Measurements from ENCODE around the gene DCDC2. TPM values are rescaled to one million over a fixed set of nuclear protein-coding genes. Genes with fewer than 3 reads are reported as not detected.

The DCDC2 gene
- total RNA-seq, 1 donor from 2014 or later: 5.5 TPM

- no peak for TF ChIP-seq CTCF (conservative IDR thresholded peaks at IDR 0.05)
- Mint-ChIP-seq H3K4me3 (no peak overlapping the region), H3K27me3 (no peaks in the 10 kb centered on the region), H3K27ac (no peak overlapping the region), H3K36me3 (no peaks in the 10 kb centered on the region), H3K4me1 (ENCODE audit: unreplicated experiment) (peaks cover 12% of the 10 kb centered on the region), H3K9me3 (no peaks in the 10 kb centered on the region)
- no peak for DNase-seq (ENCODE audit: extremely low spot score, unreplicated experiment)
Observed at GRCh38 chr6:24253360-24253759, 104.5 kb downstream of the DCDC2 start.

- H3K4me3 Mint-ChIP-seq: no peak overlapping the region
Observed at GRCh38 chr6:24252280-24252679, 105.6 kb downstream of the DCDC2 start.

GRCh38 chr6:24251339-24251738, 106.5 kb downstream of the DCDC2 start:
- H3K9me3 Mint-ChIP-seq: no peaks in the 10 kb centered on the region
- H3K4me3 Mint-ChIP-seq: no peak overlapping the region
- no peaks in the 10 kb centered on the region for H3K27me3 Mint-ChIP-seq
- H3K36me3 Mint-ChIP-seq: no peaks in the 10 kb centered on the region
- peaks cover 12% of the 10 kb centered on the region for H3K4me1 Mint-ChIP-seq (ENCODE audit: unreplicated experiment)
- no peak for DNase-seq (ENCODE audit: extremely low spot score, unreplicated experiment)
- H3K27ac Mint-ChIP-seq: no peak overlapping the region
- TF ChIP-seq CTCF (conservative IDR thresholded peaks at IDR 0.05): no peak

More at GRCh38 chr6:24252280-24252679, 105.6 kb downstream of the DCDC2 start:
- no peak for DNase-seq (ENCODE audit: extremely low spot score, unreplicated experiment)
- TF ChIP-seq CTCF (conservative IDR thresholded peaks at IDR 0.05): no peak
- H3K27me3 Mint-ChIP-seq: no peaks in the 10 kb centered on the region
- no peaks in the 10 kb centered on the region for H3K36me3 Mint-ChIP-seq
- peaks cover 12% of the 10 kb centered on the region for H3K4me1 Mint-ChIP-seq (ENCODE audit: unreplicated experiment)
- no peak overlapping the region for H3K27ac Mint-ChIP-seq
- no peaks in the 10 kb centered on the region for H3K9me3 Mint-ChIP-seq

GRCh38 chr6:24249926-24250325, 107.9 kb downstream of the DCDC2 start:
- Mint-ChIP-seq H3K27me3 (no peaks in the 10 kb centered on the region), H3K36me3 (no peaks in the 10 kb centered on the region), H3K4me3 (no peak overlapping the region), H3K27ac (no peak overlapping the region), H3K9me3 (no peaks in the 10 kb centered on the region), H3K4me1 (ENCODE audit: unreplicated experiment) (peaks cover 8% of the 10 kb centered on the region)
- TF ChIP-seq CTCF (conservative IDR thresholded peaks at IDR 0.05): no peak
- DNase-seq (ENCODE audit: extremely low spot score, unreplicated experiment): no peak

GRCh38 chr6:24245275-24245674, 112.6 kb downstream of the DCDC2 start:
- H3K27me3 Mint-ChIP-seq: no peaks in the 10 kb centered on the region
- H3K4me1 Mint-ChIP-seq (ENCODE audit: unreplicated experiment): peaks cover 5% of the 10 kb centered on the region
- H3K27ac Mint-ChIP-seq: no peak overlapping the region

More at GRCh38 chr6:24245275-24245674, 112.6 kb downstream of the DCDC2 start:
- DNase-seq (ENCODE audit: extremely low spot score, unreplicated experiment): no peak
- TF ChIP-seq CTCF (conservative IDR thresholded peaks at IDR 0.05): no peak
- Mint-ChIP-seq H3K36me3 (no peaks in the 10 kb centered on the region), H3K9me3 (no peaks in the 10 kb centered on the region), H3K4me3 (no peak overlapping the region)
